CD4-positive, alpha-beta T cell (primary cell): ENCODE measurements around the gene PAFAH1B2. TPM values are rescaled to one million over a fixed set of nuclear protein-coding genes. Genes with fewer than 3 reads are reported as not detected.

Source experiments
- ATAC-seq: fragments of 200-7000 bp; cut with Tn5 transposase; one replicate; pipeline ENCODE4 v1.10.0; 2022; ENCODE audit warnings: mild to moderate bottlenecking; ENCODE audit not compliant: poor library complexity
- CTCF ChIA-PET: fragments of 350-600 bp; sonication (Branson Sonifier 250); formaldehyde crosslinking; loops from one replicate; lab custom pipeline; 2021; ENCODE audit warnings: antibody characterized with exemption, inconsistent platforms; lab: Charles Lee
- POLR2A ChIA-PET: fragments of 350-600 bp; sonication (Branson Sonifier 250); formaldehyde crosslinking; loops from one replicate; lab custom pipeline; 2021; ENCODE audit warnings: antibody characterized with exemption, inconsistent platforms; lab: Charles Lee
- DNase-seq, 14 experiments: peaks; one replicate each; pipeline ENCODE4 v3.0.0-alpha.2; 2013 to 2020; ENCODE audit warnings: mixed read lengths in 2 of 14
- H3K27ac ChIP-seq, 2 donors: one replicate each; pipeline versions ENCODE4 v1.5.1 to v1.7.0; 2013; ENCODE audit warnings: low read length in 2 of 2, low read depth in 1 of 2, mild to moderate bottlenecking in 1 of 2
- H3K27me3 ChIP-seq, 2 experiments: 1 replicate in 1 of 2; 2 replicates in 1 of 2; pipeline versions ENCODE4 v1.6.1 to v1.7.0; 2013; ENCODE audit warnings: low read length in 2 of 2, control low read depth in 1 of 2, mild to moderate bottlenecking in 1 of 2, moderate library complexity in 1 of 2; ENCODE audit not compliant: insufficient read depth in 2 of 2, control insufficient read depth in 1 of 2
- H3K36me3 ChIP-seq: one replicate; pipeline ENCODE4 v1.6.1; 2013; ENCODE audit warnings: low read length, control low read depth; ENCODE audit not compliant: insufficient read depth
- H3K4me1 ChIP-seq: one replicate; pipeline ENCODE4 v1.6.1; 2013; ENCODE audit warnings: low read length, control low read depth; ENCODE audit not compliant: insufficient read depth
- H3K4me3 ChIP-seq: one replicate; pipeline ENCODE4 v1.5.1; 2013; ENCODE audit warnings: mild to moderate bottlenecking, low read length, moderate library complexity
- H3K9me3 ChIP-seq, 2 experiments: 1 replicate in 1 of 2; 2 replicates in 1 of 2; pipeline versions ENCODE4 v1.6.1 to v1.7.0; 2013; ENCODE audit warnings: low read length in 2 of 2, mild to moderate bottlenecking in 2 of 2, control low read depth in 1 of 2, moderate library complexity in 1 of 2; ENCODE audit not compliant: control insufficient read depth in 1 of 2, insufficient read depth in 1 of 2
- H3K27ac Mint-ChIP-seq: one replicate; pipeline ENCODE4 v1.8.0; 2020; ENCODE audit warnings: mixed read lengths
- H3K27me3 Mint-ChIP-seq: one replicate; pipeline ENCODE4 v1.8.0; 2021; ENCODE audit warnings: mixed read lengths
- H3K36me3 Mint-ChIP-seq: one replicate; pipeline ENCODE4 v1.8.0; 2021; ENCODE audit warnings: low read depth, mixed read lengths
- H3K4me1 Mint-ChIP-seq: one replicate; pipeline ENCODE4 v1.8.0; 2021; ENCODE audit warnings: low read depth, mixed read lengths
- H3K4me3 Mint-ChIP-seq: one replicate; pipeline ENCODE4 v1.8.0; 2020; ENCODE audit warnings: mild to moderate bottlenecking, mixed read lengths
- H3K9me3 Mint-ChIP-seq: one replicate; pipeline ENCODE4 v1.8.0; 2020; ENCODE audit warnings: mixed read lengths
- CTCF ChIP-seq: fragments of 200-600 bp; IDR thresholded peaks from one replicate; pipeline ENCODE4 v1.8.0; 2022; ENCODE audit warnings: antibody characterized with exemption, mild to moderate bottlenecking
- intact Hi-C, 2 experiments: fragments of 100-400 bp; cut with DNase I in 1 of 2; cut with micrococcal nuclease in 1 of 2; formaldehyde crosslinking; loops; one replicate each; pipeline versions ENCODE4 v1.15.1 to v1.9.0; 2023 to 2025; cut with DNase I, micrococcal nuclease
- total RNA-seq, 174 experiments: library from RNA in 2 of 174; stranded (reverse) in 2 of 174; gene quantifications; one replicate each; pipeline ENCODE4 v1.2.3 and lab custom pipeline; 2021 to 2026

Gene PAFAH1B2
- total RNA-seq, 2 experiments from 2014 or later = 44.3 to 45.6 TPM

DNA sequence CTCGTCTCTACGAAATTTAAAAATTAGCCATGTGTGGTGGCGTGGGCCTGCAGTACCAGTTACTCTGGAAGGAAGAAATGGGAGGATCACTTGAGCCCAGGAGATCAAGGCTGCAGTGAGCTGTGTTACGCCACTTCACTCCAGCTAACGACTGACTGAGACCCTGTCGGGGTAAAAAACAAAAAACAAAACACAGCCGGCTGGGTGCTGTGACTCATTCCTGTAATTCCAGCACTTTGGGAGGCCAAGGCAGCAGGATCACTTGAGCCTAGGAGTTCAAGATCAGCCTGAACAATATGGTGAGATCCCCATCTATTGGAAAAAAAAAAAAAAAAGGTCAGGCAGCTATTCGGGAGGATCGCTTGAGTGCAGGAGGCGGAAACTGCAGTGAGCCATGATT lies 2.4 kb downstream of the PAFAH1B2 start:
- CTCF ChIA-PET = interaction anchor here (0.6 to 1.1 kb wide), 3 partner anchors 40 to 355 kb away, joined by 3 read pairs; partner anchors contain the start of genes APOA5 and CEP164

GRCh38 chr11:117152066-117152465 lies 8.0 kb downstream of the PAFAH1B2 start:
- Mint-ChIP-seq H3K4me1 (peaks cover 52% of the 10 kb centered on the region), H3K27me3 (no peaks in the 10 kb centered on the region), H3K27ac (peak overlapping the region; percentile 49), H3K36me3 (peaks cover 83% of the 10 kb centered on the region), H3K4me3 (no peak overlapping the region), H3K9me3 (no peaks in the 10 kb centered on the region)
- H3K27me3 ChIP-seq = no peaks in the 10 kb centered on the region
- ChIA-PET POLR2A (no interaction called here), CTCF (interaction anchor here (0.6 to 0.7 kb wide), 2 partner anchors 25 to 232 kb away, joined by 3 read pairs; no protein-coding TSS in a partner anchor)
- TF ChIP-seq CTCF = no peak
- no peak overlapping the region for H3K4me3 ChIP-seq
- H3K9me3 ChIP-seq = no peaks in the 10 kb centered on the region
- H3K4me1 ChIP-seq = peaks cover 26% of the 10 kb centered on the region
- ATAC-seq = no peak
- peaks cover 45% of the 10 kb centered on the region for H3K36me3 ChIP-seq
- intact Hi-C loops = no loop called here
- no peak for DNase-seq
- peak overlapping the region in 1 of 2 donors; percentile 13 for H3K27ac ChIP-seq

More for the DNA sequence above, 2.4 kb downstream of the PAFAH1B2 start:
- POLR2A ChIA-PET = interaction anchor here (1.4 to 3.3 kb wide), 2 partner anchors 32 to 85 kb away, joined by 5 to 16 read pairs; partner anchors contain the start of genes PCSK7 and SIDT2
- Mint-ChIP-seq H3K4me3 (peak overlapping the region; percentile 98), H3K27me3 (no peaks in the 10 kb centered on the region), H3K4me1 (peaks cover 58% of the 10 kb centered on the region), H3K9me3 (no peaks in the 10 kb centered on the region), H3K36me3 (peaks cover 56% of the 10 kb centered on the region), H3K27ac (peak overlapping the region; percentile 84)
- peaks cover 20% of the 10 kb centered on the region for H3K36me3 ChIP-seq
- peaks cover 51% of the 10 kb centered on the region for H3K4me1 ChIP-seq
- H3K9me3 ChIP-seq = no peaks in the 10 kb centered on the region
- H3K27ac ChIP-seq = no peak overlapping the region
- TF ChIP-seq CTCF = no peak
- no peak for DNase-seq
- no peak for ATAC-seq
- no peak overlapping the region for H3K4me3 ChIP-seq
- intact Hi-C loops = loop anchor here in 1 of 2 experiments (10.0 kb wide), 1 partner anchor 178 kb away; the partner anchor contains the start of gene CEP164
- H3K27me3 ChIP-seq = no peaks in the 10 kb centered on the region

GRCh38 chr11:117154468-117154867 lies 10.4 kb downstream of the PAFAH1B2 start:
- Mint-ChIP-seq H3K27me3 (no peaks in the 10 kb centered on the region), H3K36me3 (peaks cover 76% of the 10 kb centered on the region), H3K9me3 (no peaks in the 10 kb centered on the region), H3K4me3 (no peak overlapping the region), H3K4me1 (peaks cover 39% of the 10 kb centered on the region), H3K27ac (no peak overlapping the region)
- Histone ChIP-seq H3K27me3 (no peaks in the 10 kb centered on the region), H3K36me3 (peaks cover 44% of the 10 kb centered on the region), H3K4me1 (peaks cover 16% of the 10 kb centered on the region), H3K4me3 (no peak overlapping the region), H3K9me3 (no peaks in the 10 kb centered on the region), H3K27ac (no peak overlapping the region)
- ATAC-seq = no peak
- TF ChIP-seq CTCF = no peak
- CTCF ChIA-PET = no interaction called here
- DNase-seq = no peak
- POLR2A ChIA-PET = no interaction called here
- intact Hi-C loops = no loop called here
